ENCODE measurements around the gene A3GALT2. TPM values are rescaled to one million over a fixed set of nuclear protein-coding genes. Genes with fewer than 3 reads are reported as not detected.

The A3GALT2 gene
- total RNA-seq, 1 donor from 2014 or later: not detected

GRCh38 chr1:33330361-33330890, 9.5 kb upstream of the A3GALT2 start:
- no peaks in the 10 kb centered on the region for H3K27me3 ChIP-seq
- DNase-seq (ENCODE audit: extremely low spot score in 2 of 2): no peak
- H3K4me1 ChIP-seq: peaks cover 64% of the 10 kb centered on the region
- H3K9me3 ChIP-seq: no peaks in the 10 kb centered on the region
- no peak overlapping the region for H3K27ac ChIP-seq
- no peak overlapping the region for H3K4me3 ChIP-seq
- H3K36me3 ChIP-seq: peaks cover 6 to 76% of the 10 kb centered on the region in 2 donors
- intact Hi-C loops (cut with DNase I): no loop called here
- TF ChIP-seq CTCF (IDR thresholded peaks at IDR 0.05): no peak
- no peak for TF ChIP-seq POLR2A (IDR thresholded peaks at IDR 0.05)
- no peak for TF ChIP-seq POLR2AphosphoS5 (IDR thresholded peaks at IDR 0.05; ENCODE audit: insufficient read depth in 1 of 2, low read depth in 1 of 2)

- H3K4me3 ChIP-seq: no peak overlapping the region
- H3K36me3 ChIP-seq: peaks cover 12 to 82% of the 10 kb centered on the region in 2 donors
- DNase-seq (ENCODE audit: extremely low spot score in 2 of 2): no peak
- no peaks in the 10 kb centered on the region for H3K27me3 ChIP-seq
- peaks cover 57% of the 10 kb centered on the region for H3K4me1 ChIP-seq
- H3K27ac ChIP-seq: no peak overlapping the region
- TF ChIP-seq POLR2A (IDR thresholded peaks at IDR 0.05): no peak
- intact Hi-C loops (cut with DNase I): no loop called here
- H3K9me3 ChIP-seq: no peaks in the 10 kb centered on the region
These were observed 8.9 kb upstream of the A3GALT2 start for GRCh38 chr1:33329600-33330305.

GRCh38 chr1:33328817-33329216, 7.9 kb upstream of the A3GALT2 start:
- Histone ChIP-seq H3K27ac (no peak overlapping the region), H3K36me3 (peaks cover 15 to 92% of the 10 kb centered on the region in 2 donors)

GRCh38 chr1:33327587-33328325, 6.9 kb upstream of the A3GALT2 start:
- Histone ChIP-seq H3K27ac (peak overlapping the region; percentile 25), H3K36me3 (peaks cover 15 to 97% of the 10 kb centered on the region in 2 donors), H3K4me1 (peaks cover 37% of the 10 kb centered on the region), H3K4me3 (no peak overlapping the region), H3K9me3 (no peaks in the 10 kb centered on the region), H3K27me3 (no peaks in the 10 kb centered on the region)
- no peak for DNase-seq (ENCODE audit: extremely low spot score in 2 of 2)
- TF ChIP-seq POLR2A (IDR thresholded peaks at IDR 0.05): no peak
- TF ChIP-seq POLR2AphosphoS5 (IDR thresholded peaks at IDR 0.05; ENCODE audit: insufficient read depth in 1 of 2, low read depth in 1 of 2): no peak
- intact Hi-C loops (cut with DNase I): no loop called here

More at GRCh38 chr1:33328817-33329216, 7.9 kb upstream of the A3GALT2 start:
- Histone ChIP-seq H3K4me1 (peaks cover 48% of the 10 kb centered on the region), H3K4me3 (no peak overlapping the region), H3K9me3 (no peaks in the 10 kb centered on the region), H3K27me3 (no peaks in the 10 kb centered on the region)
- DNase-seq (ENCODE audit: extremely low spot score in 2 of 2): no peak
- TF ChIP-seq POLR2AphosphoS5 (IDR thresholded peaks at IDR 0.05; ENCODE audit: insufficient read depth in 1 of 2, low read depth in 1 of 2) (no peak), POLR2A (IDR thresholded peaks at IDR 0.05) (no peak), CTCF (IDR thresholded peaks at IDR 0.05) (no peak)
- intact Hi-C loops (cut with DNase I): no loop called here

GRCh38 chr1:33326785-33327184, 5.9 kb upstream of the A3GALT2 start:
- peak overlapping the region; percentile 49 for H3K27ac ChIP-seq
- H3K27me3 ChIP-seq: no peaks in the 10 kb centered on the region
- intact Hi-C loops (cut with DNase I): no loop called here
- peaks cover 27% of the 10 kb centered on the region for H3K4me1 ChIP-seq
- H3K9me3 ChIP-seq: no peaks in the 10 kb centered on the region
- peaks cover 13 to 92% of the 10 kb centered on the region in 2 donors for H3K36me3 ChIP-seq
- no peak overlapping the region for H3K4me3 ChIP-seq
- TF ChIP-seq POLR2A (IDR thresholded peaks at IDR 0.05) (no peak), POLR2AphosphoS5 (IDR thresholded peaks at IDR 0.05; ENCODE audit: insufficient read depth in 1 of 2, low read depth in 1 of 2) (no peak), CTCF (IDR thresholded peaks at IDR 0.05) (no peak)
- DNase-seq (ENCODE audit: extremely low spot score in 2 of 2): no peak

Data from vagina (tissue), 2 donors.